ENCODE data around the gene EFCAB6. TPM values are rescaled to one million over a fixed set of nuclear protein-coding genes. Genes with fewer than 3 reads are reported as not detected.

Gene EFCAB6
- total and polyA plus RNA-seq, 2 of the 13 experiments (the other 11 are each of a cell fraction or from before 2014, with no cell fraction given): not detected

DNA sequence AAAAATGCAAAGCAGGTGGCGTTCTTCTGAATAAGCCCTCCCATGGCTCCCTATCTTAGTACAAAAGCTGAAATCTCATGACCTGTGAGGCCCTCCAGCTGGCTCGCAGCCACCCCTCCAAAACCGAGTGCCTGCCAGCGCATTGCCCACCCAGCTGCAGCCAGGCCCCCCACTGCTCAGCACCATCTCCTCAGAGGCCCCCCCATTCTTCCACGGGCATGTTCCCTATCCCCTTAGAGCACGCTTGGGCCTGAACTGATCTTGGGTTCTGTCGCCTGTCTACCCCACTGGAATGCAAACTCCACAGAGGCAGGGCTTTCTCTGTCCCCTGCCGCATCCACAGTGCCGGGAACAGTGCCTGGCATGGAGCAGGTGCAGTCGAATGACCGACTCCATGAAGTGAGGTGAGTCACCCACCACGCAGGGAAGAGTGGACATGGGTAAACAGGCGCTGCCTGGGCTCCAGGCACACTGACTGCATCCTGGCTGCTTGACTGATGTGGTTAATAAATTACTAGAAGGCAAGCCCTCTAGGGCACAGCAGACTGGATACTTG lies 11.3 kb upstream of the EFCAB6 start (continued):
- TF ChIP-seq KDM5A (IDR thresholded peaks at IDR 0.05; ENCODE audit: borderline replicate concordance, low read length) (no peak), MXI1 (IDR thresholded peaks at IDR 0.05; ENCODE audit: borderline replicate concordance, low read depth, low read length) (peak; percentile 26; the same call in 1 of the 3 replicates), FOSL1 (CRISPR knock-in tag; IDR thresholded peaks at IDR 0.05; ENCODE audit: borderline replicate concordance) (0 out of 2 replicates have a peak, but pooled peaks have one; percentile 63), ARID5B (CRISPR knock-in tag; IDR thresholded peaks at IDR 0.05) (peak; percentile 49; the same call in 1 of the 2 replicates), HNF1B (CRISPR knock-in tag; IDR thresholded peaks at IDR 0.05) (peak; percentile 99)
- TF ChIP-seq, protein P1, sequence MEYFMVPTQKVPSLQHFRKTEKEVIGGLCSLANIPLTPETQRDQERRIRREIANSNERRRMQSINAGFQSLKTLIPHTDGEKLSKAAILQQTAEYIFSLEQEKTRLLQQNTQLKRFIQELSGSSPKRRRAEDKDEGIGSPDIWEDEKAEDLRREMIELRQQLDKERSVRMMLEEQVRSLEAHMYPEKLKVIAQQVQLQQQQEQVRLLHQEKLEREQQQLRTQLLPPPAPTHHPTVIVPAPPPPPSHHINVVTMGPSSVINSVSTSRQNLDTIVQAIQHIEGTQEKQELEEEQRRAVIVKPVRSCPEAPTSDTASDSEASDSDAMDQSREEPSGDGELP (IDR thresholded peaks at IDR 0.05; ENCODE audit: borderline replicate concordance, low read depth): peak; percentile 23; the same call in 1 of the 2 replicates

Data from HepG2 (cell line).